Measurements from ENCODE around the gene CHCHD1.

DNA sequence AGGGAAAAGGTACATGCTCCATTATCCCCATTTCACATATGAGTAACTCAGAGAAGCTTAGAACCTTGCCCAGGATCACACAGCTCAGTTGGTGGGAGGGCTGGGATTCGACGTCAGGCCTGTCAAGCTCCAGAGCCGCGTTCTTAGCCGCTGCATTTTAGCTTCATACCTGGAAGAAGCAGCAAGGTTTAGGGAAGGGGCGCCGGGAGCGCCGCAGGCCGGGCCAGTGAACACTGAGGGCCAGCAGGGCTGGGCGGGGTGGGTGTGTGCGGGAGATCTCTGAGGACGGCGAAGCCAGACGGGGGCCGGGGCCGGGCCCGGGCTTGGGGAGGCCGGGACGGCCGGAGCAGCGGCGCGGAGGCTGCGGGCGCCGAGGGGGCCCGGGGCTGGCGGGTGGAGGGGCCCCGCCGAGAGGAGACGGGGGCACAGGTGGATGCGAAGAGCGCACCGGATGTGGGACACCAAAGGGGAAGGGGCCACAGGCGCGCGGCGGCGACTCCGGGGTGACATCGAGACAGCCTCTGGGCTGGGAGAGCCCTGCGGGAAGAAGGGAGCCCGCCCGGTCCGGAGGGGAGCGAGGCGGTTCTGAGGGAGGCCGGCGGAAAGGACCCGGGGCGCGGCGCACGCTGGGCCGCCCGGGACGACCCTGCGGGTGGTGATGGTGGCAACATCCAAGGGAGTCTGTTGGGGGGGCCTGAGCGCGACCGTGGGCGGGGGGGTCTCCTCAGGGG, 29.1 kb downstream of the CHCHD1 start:
- TF ChIP-seq MYC (IDR thresholded peaks at IDR 0.05; ENCODE audit: low read depth, low read length) (no peak), POLR2AphosphoS5 (IDR thresholded peaks at IDR 0.05; ENCODE audit: insufficient read depth, low read depth, low read length) (no peak), EZH2 (IDR thresholded peaks at IDR 0.05; ENCODE audit: borderline replicate concordance, low read depth, low read length, severe bottlenecking) (no peak), POLR2A (IDR thresholded peaks at IDR 0.05; ENCODE audit: low read depth, low read length) (no peak), GATA2 (IDR thresholded peaks at IDR 0.05; ENCODE audit: insufficient read depth, insufficient read length, low read depth, low read length) (no peak)
- TF ChIP-seq, protein P1, sequence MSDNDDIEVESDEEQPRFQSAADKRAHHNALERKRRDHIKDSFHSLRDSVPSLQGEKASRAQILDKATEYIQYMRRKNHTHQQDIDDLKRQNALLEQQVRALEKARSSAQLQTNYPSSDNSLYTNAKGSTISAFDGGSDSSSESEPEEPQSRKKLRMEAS (IDR thresholded peaks at IDR 0.05; ENCODE audit: insufficient read depth, insufficient read length): no peak
- TF ChIP-seq, protein P2, sequence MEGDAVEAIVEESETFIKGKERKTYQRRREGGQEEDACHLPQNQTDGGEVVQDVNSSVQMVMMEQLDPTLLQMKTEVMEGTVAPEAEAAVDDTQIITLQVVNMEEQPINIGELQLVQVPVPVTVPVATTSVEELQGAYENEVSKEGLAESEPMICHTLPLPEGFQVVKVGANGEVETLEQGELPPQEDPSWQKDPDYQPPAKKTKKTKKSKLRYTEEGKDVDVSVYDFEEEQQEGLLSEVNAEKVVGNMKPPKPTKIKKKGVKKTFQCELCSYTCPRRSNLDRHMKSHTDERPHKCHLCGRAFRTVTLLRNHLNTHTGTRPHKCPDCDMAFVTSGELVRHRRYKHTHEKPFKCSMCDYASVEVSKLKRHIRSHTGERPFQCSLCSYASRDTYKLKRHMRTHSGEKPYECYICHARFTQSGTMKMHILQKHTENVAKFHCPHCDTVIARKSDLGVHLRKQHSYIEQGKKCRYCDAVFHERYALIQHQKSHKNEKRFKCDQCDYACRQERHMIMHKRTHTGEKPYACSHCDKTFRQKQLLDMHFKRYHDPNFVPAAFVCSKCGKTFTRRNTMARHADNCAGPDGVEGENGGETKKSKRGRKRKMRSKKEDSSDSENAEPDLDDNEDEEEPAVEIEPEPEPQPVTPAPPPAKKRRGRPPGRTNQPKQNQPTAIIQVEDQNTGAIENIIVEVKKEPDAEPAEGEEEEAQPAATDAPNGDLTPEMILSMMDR (IDR thresholded peaks at IDR 0.05; ENCODE audit: extremely low read depth in 1 of 2, insufficient read depth in 1 of 2, low read depth in 1 of 2, low read length in 2 of 2): no peak
